ENCODE data around the gene HDAC9. TPM values are rescaled to one million over a fixed set of nuclear protein-coding genes. Genes with fewer than 3 reads are reported as not detected.

HDAC9 gene
- polyA plus RNA-seq, 3 donors = 41.7 to 51.2 (median 44.2) TPM

DNA sequence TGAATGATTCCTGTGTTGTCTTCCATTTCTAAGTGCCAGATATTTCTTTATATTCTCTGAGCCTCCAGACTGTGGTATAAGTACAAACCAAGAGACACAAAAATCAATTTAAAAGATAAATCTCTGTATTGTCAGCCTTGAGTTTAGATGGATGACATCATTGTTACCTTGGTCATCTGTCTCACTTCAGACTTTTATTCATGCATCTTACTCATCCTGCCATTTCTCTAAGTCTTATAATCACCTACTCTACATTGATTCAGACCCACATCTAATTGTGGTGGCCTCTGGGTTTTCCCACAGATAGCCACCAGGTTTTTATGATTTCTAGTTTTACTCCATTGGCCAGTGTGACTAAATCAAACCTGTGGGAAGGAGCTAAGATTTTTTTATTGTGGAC, 26.8 kb upstream of the HDAC9 start:
- H4K20me1 ChIP-seq (ENCODE audit: insufficient read depth, low read length) = peaks cover 99% of the 10 kb centered on the region
- H3K9me3 ChIP-seq (replicated peaks in 1 of 2; ENCODE audit: control insufficient read depth in 1 of 2, insufficient read depth in 1 of 2, low read length in 2 of 2) = no peaks in the 10 kb centered on the region
- no peak overlapping the region for H2AFZ ChIP-seq (ENCODE audit: insufficient read depth, low read depth, low read length, poor library complexity, severe bottlenecking)
- TF ChIP-seq, protein P1, sequence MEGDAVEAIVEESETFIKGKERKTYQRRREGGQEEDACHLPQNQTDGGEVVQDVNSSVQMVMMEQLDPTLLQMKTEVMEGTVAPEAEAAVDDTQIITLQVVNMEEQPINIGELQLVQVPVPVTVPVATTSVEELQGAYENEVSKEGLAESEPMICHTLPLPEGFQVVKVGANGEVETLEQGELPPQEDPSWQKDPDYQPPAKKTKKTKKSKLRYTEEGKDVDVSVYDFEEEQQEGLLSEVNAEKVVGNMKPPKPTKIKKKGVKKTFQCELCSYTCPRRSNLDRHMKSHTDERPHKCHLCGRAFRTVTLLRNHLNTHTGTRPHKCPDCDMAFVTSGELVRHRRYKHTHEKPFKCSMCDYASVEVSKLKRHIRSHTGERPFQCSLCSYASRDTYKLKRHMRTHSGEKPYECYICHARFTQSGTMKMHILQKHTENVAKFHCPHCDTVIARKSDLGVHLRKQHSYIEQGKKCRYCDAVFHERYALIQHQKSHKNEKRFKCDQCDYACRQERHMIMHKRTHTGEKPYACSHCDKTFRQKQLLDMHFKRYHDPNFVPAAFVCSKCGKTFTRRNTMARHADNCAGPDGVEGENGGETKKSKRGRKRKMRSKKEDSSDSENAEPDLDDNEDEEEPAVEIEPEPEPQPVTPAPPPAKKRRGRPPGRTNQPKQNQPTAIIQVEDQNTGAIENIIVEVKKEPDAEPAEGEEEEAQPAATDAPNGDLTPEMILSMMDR (IDR thresholded peaks at IDR 0.05) = no peak
- Mint-ChIP-seq H3K9me3 (no peaks in the 10 kb centered on the region), H3K36me3 (peaks cover 7 to 12% of the 10 kb centered on the region in 2 donors), H3K27me3 (ENCODE audit: low read depth in 3 of 3) (peaks cover 0 to 2% (median 0%) of the 10 kb centered on the region in 3 donors), H3K4me3 (no peak overlapping the region), H3K27ac (no peak overlapping the region), H3K4me1 (peaks cover 6% of the 10 kb centered on the region)
- peaks cover 82% of the 10 kb centered on the region for H3K79me2 ChIP-seq (ENCODE audit: insufficient read depth, low read length)
- H3K27me3 ChIP-seq (ENCODE audit: control insufficient read depth in 2 of 2, insufficient read depth in 2 of 2, low read length in 2 of 2) = no peaks in the 10 kb centered on the region
- H3K36me3 ChIP-seq (replicated peaks in 1 of 2; ENCODE audit: control insufficient read depth in 1 of 2, insufficient read depth in 2 of 2, low read length in 2 of 2) = peaks cover 2 to 8% of the 10 kb centered on the region in 2 donors
- no peak overlapping the region for H3K9ac ChIP-seq (ENCODE audit: insufficient read depth, low read length, poor library complexity, severe bottlenecking)
- no peak overlapping the region for H3K4me3 ChIP-seq (replicated peaks in 1 of 3; ENCODE audit: low read depth in 2 of 3, low read length in 3 of 3)
- DNase-seq = no peak
- peaks cover 3 to 9% of the 10 kb centered on the region in 2 donors for H3K4me1 ChIP-seq (ENCODE audit: control insufficient read depth in 1 of 2, insufficient read depth in 2 of 2, low read length in 2 of 2)
- intact Hi-C loops (cut with micrococcal nuclease) = no loop called here
- H3K27ac ChIP-seq (ENCODE audit: low read depth in 1 of 2, low read length in 2 of 2) = no peak overlapping the region
- H3K4me2 ChIP-seq (replicated peaks; ENCODE audit: extremely low read depth, low read length, poor library complexity, severe bottlenecking) = no peak overlapping the region

DNA sequence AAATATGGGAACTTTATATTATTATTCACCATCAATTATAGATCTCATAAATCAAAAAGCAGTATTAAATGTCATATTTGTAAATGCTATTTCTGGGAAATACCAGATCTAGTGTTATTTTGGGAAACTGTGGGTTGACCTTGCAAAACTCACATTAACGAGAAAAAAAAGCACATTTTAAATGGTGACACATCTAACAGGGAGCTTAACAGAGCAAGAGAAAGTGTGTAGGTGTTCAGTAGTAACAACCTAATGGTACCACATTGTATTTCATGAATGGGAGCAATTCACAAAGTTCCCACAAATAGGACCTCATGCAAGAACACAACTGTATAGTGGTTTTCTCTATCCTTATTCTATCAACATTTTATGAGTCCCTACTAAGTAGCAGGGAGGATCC, 26.2 kb upstream of the HDAC9 start:
- Mint-ChIP-seq H3K27ac (no peak overlapping the region), H3K4me3 (no peak overlapping the region)
- H3K4me1 ChIP-seq (ENCODE audit: control insufficient read depth in 1 of 2, insufficient read depth in 2 of 2, low read length in 2 of 2) = peaks cover 3 to 9% of the 10 kb centered on the region in 2 donors

More for the DNA sequence above, 26.2 kb upstream of the HDAC9 start:
- peaks cover 7 to 12% of the 10 kb centered on the region in 2 donors for H3K36me3 Mint-ChIP-seq
- H3K79me2 ChIP-seq (ENCODE audit: insufficient read depth, low read length) = peaks cover 77% of the 10 kb centered on the region
- no peaks in the 10 kb centered on the region for H3K27me3 ChIP-seq (ENCODE audit: control insufficient read depth in 2 of 2, insufficient read depth in 2 of 2, low read length in 2 of 2)
- H3K4me1 Mint-ChIP-seq = peaks cover 6% of the 10 kb centered on the region
- TF ChIP-seq, protein P1 (IDR thresholded peaks at IDR 0.05) = no peak
- H3K4me3 ChIP-seq (replicated peaks in 1 of 3; ENCODE audit: low read depth in 2 of 3, low read length in 3 of 3) = no peak overlapping the region
- WGBS (ENCODE audit: insufficient coverage) = no CpG with 5 or more reads among the region's 1 CpG
- no peak overlapping the region for H3K4me2 ChIP-seq (replicated peaks; ENCODE audit: extremely low read depth, low read length, poor library complexity, severe bottlenecking)
- H3K9me3 Mint-ChIP-seq = no peaks in the 10 kb centered on the region
- intact Hi-C loops (cut with micrococcal nuclease) = no loop called here
- H3K27ac ChIP-seq (ENCODE audit: low read depth in 1 of 2, low read length in 2 of 2) = no peak overlapping the region
- H2AFZ ChIP-seq (ENCODE audit: insufficient read depth, low read depth, low read length, poor library complexity, severe bottlenecking) = no peak overlapping the region
- H3K9ac ChIP-seq (ENCODE audit: insufficient read depth, low read length, poor library complexity, severe bottlenecking) = no peak overlapping the region
- peaks cover 99% of the 10 kb centered on the region for H4K20me1 ChIP-seq (ENCODE audit: insufficient read depth, low read length)
- peaks cover 0 to 2% (median 0%) of the 10 kb centered on the region in 3 donors for H3K27me3 Mint-ChIP-seq (ENCODE audit: low read depth in 3 of 3)
- H3K9me3 ChIP-seq (replicated peaks in 1 of 2; ENCODE audit: control insufficient read depth in 1 of 2, insufficient read depth in 1 of 2, low read length in 2 of 2) = no peaks in the 10 kb centered on the region
- no peak for DNase-seq
- peaks cover 2 to 8% of the 10 kb centered on the region in 2 donors for H3K36me3 ChIP-seq (replicated peaks in 1 of 2; ENCODE audit: control insufficient read depth in 1 of 2, insufficient read depth in 2 of 2, low read length in 2 of 2)
